HepG2 (cell line): ENCODE measurements around the gene DAB2. TPM values are rescaled to one million over a fixed set of nuclear protein-coding genes. Genes with fewer than 3 reads are reported as not detected.

Experiments
- ATAC-seq: fragments of 200-7000 bp; cut with Tn5 transposase; 3 replicates; pipeline ENCODE4 v1.9.1; 2020; ENCODE audit warnings: mild to moderate bottlenecking, moderate library complexity
- BruUV-seq: library from RNA; stranded (reverse); fragments of 400-500 nt; replicated peaks from 2 replicates; lab custom pipeline; 2021; lab: Mats Ljungman, UMichigan
- CTCF ChIA-PET: fragments of 300-600 bp; formaldehyde crosslinking; extraction: SDS; loops from one replicate; lab custom pipeline; 2021; ENCODE audit warnings: low total read pairs, inconsistent platforms, low intra/inter-chr PET ratio; lab: Yijun Ruan, JAX
- POLR2A ChIA-PET: fragments of 350-600 bp; sonication (Branson Sonifier 250); formaldehyde crosslinking; loops from one replicate; lab custom pipeline; 2020; ENCODE audit warnings: antibody characterized with exemption, inconsistent platforms; lab: Yijun Ruan, JAX
- DNase-seq: peaks from one replicate; pipeline ENCODE4 v3.0.0-alpha.2; 2015; ENCODE audit warnings: low spot score
- FAIRE-seq: peaks from 3 replicates; lab custom pipeline; 2011; peaks lifted over from hg19 to GRCh38; lab: Jason Lieb, UNC
- H2AFZ ChIP-seq: one replicate; pipeline ENCODE4 v1.6.1; 2011; ENCODE audit warnings: low read length, inconsistent platforms
- H3K27ac ChIP-seq: fragments of 300-600 bp; 3 replicates; pipeline ENCODE4 v1.8.0; 2011; ENCODE audit warnings: mixed run types, mild to moderate bottlenecking, mixed read lengths, low read length, inconsistent platforms; ENCODE audit not compliant: insufficient read depth; ENCODE audit errors: extremely low read length
- H3K27me3 ChIP-seq, 2 experiments: fragments of 200-600 bp in 1 of 2; 2 replicates in 1 of 2; 3 replicates in 1 of 2; pipeline versions ENCODE4 v1.6.0 to v1.8.0; 2011; ENCODE audit warnings: low read length in 2 of 2, mild to moderate bottlenecking in 2 of 2, moderate library complexity in 2 of 2, inconsistent platforms in 1 of 2; ENCODE audit not compliant: insufficient read depth in 2 of 2, control insufficient read depth in 1 of 2
- H3K36me3 ChIP-seq, 2 experiments: fragments of 200-600 bp in 1 of 2; replicated peaks in 1 of 2; 2 replicates in 1 of 2; 3 replicates in 1 of 2; pipeline versions ENCODE4 v1.5.1 to v1.8.0; 2011; ENCODE audit warnings: low read length in 2 of 2, inconsistent platforms in 1 of 2; ENCODE audit not compliant: insufficient read depth in 2 of 2, control insufficient read depth in 1 of 2
- H3K4me1 ChIP-seq: 2 replicates; pipeline ENCODE4 v1.5.1; 2012; ENCODE audit warnings: low read length, inconsistent platforms; ENCODE audit not compliant: insufficient read depth
- H3K4me2 ChIP-seq: 2 replicates; pipeline ENCODE4 v1.6.0; 2011; ENCODE audit warnings: low read depth, low read length, inconsistent platforms
- H3K4me3 ChIP-seq, 3 experiments: fragments of 200-600 bp in 1 of 3; sonication (generic), shearing (Covaris generic) in 1 of 3; replicated peaks in 1 of 3; 2 replicates each; pipeline ENCODE4 v1.5.1; 2011 to 2016; ENCODE audit warnings: low read length in 3 of 3, inconsistent platforms in 2 of 3, low read depth in 2 of 3, mild to moderate bottlenecking in 2 of 3, control low read depth in 1 of 3, mixed read lengths in 1 of 3; ENCODE audit not compliant: insufficient read depth in 1 of 3
- H3K79me2 ChIP-seq: one replicate; pipeline ENCODE4 v1.6.1; 2011; ENCODE audit warnings: low read length, inconsistent platforms; ENCODE audit not compliant: insufficient read depth
- H3K9ac ChIP-seq: 2 replicates; pipeline ENCODE4 v1.6.0; 2011; ENCODE audit warnings: mild to moderate bottlenecking, low read depth, low read length, inconsistent platforms; ENCODE audit not compliant: insufficient read depth
- H3K9me3 ChIP-seq: 2 replicates; pipeline ENCODE4 v1.5.1; 2012; ENCODE audit warnings: mild to moderate bottlenecking, low read length
- H4K20me1 ChIP-seq: 2 replicates; pipeline ENCODE4 v1.6.0; 2011; ENCODE audit warnings: inconsistent platforms, mild to moderate bottlenecking, low read length, moderate library complexity; ENCODE audit not compliant: insufficient read depth
- AHR ChIP-seq: IDR thresholded peaks from 2 replicates; pipeline ENCODE4 v1.6.1; 2018; ENCODE audit warnings: missing genetic modification reagents, missing compliant biosample characterization
- GTF3A ChIP-seq: sonication (generic); formaldehyde crosslinking; conservative IDR thresholded peaks from 2 replicates; pipeline ENCODE4 v1.4.0; 2020; ENCODE audit warnings: mild to moderate bottlenecking, missing genetic modification reagents
- HDAC2 ChIP-seq: sonication (generic); formaldehyde crosslinking; IDR thresholded peaks from 2 replicates; pipeline ENCODE4 v1.4.0; 2020; ENCODE audit warnings: missing genetic modification reagents
- PAXIP1 ChIP-seq: sonication (generic); formaldehyde crosslinking; conservative IDR thresholded peaks from 2 replicates; pipeline ENCODE4 v1.4.0; 2020; ENCODE audit warnings: mild to moderate bottlenecking, missing genetic modification reagents, moderate library complexity
- RFXANK ChIP-seq: IDR thresholded peaks from 2 replicates; pipeline ENCODE4 v1.6.1; 2016
- SP5 ChIP-seq: IDR thresholded peaks from 2 replicates; pipeline ENCODE4 v1.6.1; 2016; ENCODE audit warnings: low read depth, borderline replicate concordance
- TRIM22 ChIP-seq: fragments of 450-650 bp; IDR thresholded peaks from 2 replicates; pipeline ENCODE4 v1.6.1; 2017
- ZFY ChIP-seq: sonication (generic); formaldehyde crosslinking; IDR thresholded peaks from 2 replicates; pipeline ENCODE4 v1.4.0; 2020; ENCODE audit warnings: missing genetic modification reagents
- ZNF224 ChIP-seq: sonication (generic); formaldehyde crosslinking; IDR thresholded peaks from 2 replicates; pipeline ENCODE4 v1.5.0; 2020; ENCODE audit warnings: mild to moderate bottlenecking, missing genetic modification reagents
- ZNF235 ChIP-seq: sonication (generic); formaldehyde crosslinking; IDR thresholded peaks from 2 replicates; pipeline ENCODE4 v1.8.1; 2023; ENCODE audit warnings: mild to moderate bottlenecking, missing genetic modification reagents, borderline replicate concordance
- ZNF264 ChIP-seq: sonication (generic); formaldehyde crosslinking; IDR thresholded peaks from 2 replicates; pipeline ENCODE4 v1.4.0; 2020; ENCODE audit warnings: missing genetic modification reagents
- ZNF275 ChIP-seq: sonication (generic); formaldehyde crosslinking; IDR thresholded peaks from 2 replicates; pipeline ENCODE4 v1.8.0; 2022; ENCODE audit warnings: missing genetic modification reagents, mild to moderate bottlenecking, inconsistent platforms, borderline replicate concordance
- ZNF367 ChIP-seq: sonication (generic); formaldehyde crosslinking; IDR thresholded peaks from 2 replicates; pipeline ENCODE4 v1.4.0; 2020; ENCODE audit warnings: missing genetic modification reagents, borderline replicate concordance
- ZNF460 ChIP-seq: sonication (generic); formaldehyde crosslinking; IDR thresholded peaks from 2 replicates; pipeline ENCODE4 v1.5.1; 2020; ENCODE audit warnings: missing genetic modification reagents, mild to moderate bottlenecking, borderline replicate concordance
- in situ Hi-C: cut with HindIII; loops from 2 replicates; pipeline ENCODE4 v1.10.0; 2017; ENCODE audit warnings: low pct_unique_long_range_greater_than_20kb; ENCODE audit not compliant: extremely low pct_ligation_motif_present
- intact Hi-C: fragments of 100-400 bp; cut with micrococcal nuclease; formaldehyde crosslinking; loops from one replicate; pipeline ENCODE4 v1.10.0; 2022; ENCODE audit not compliant: unreplicated experiment
- polyA plus RNA-seq, 8 experiments: library from polyadenylated mRNA; depleted of rRNA in 3 of 8; stranded (reverse) in 7 of 8; unstranded in 1 of 8; fragments of >200 nt; fragmentation: Illumina TruSeq in 4 of 8; extraction: Trizol in 4 of 8; gene quantifications; 2 replicates each; pipeline versions ENCODE4 v1.2.1 to v1.2.3, GENCODE V29; 2011 to 2016; ENCODE audit warnings: low read depth in 4 of 8, missing spikeins in 1 of 8, mixed read lengths in 1 of 8; ENCODE audit not compliant: insufficient read depth in 1 of 8
- total RNA-seq, 5 experiments: library from RNA; depleted of rRNA; stranded (reverse); fragments of >200 nt; fragmentation: Illumina TruSeq; extraction: Trizol; gene quantifications; 2 replicates each; pipeline ENCODE4 v1.2.3, GENCODE V29; 2016; ENCODE audit warnings: low read depth in 1 of 5
- TF ChIP-seq, protein P1 (sequence below): sonication (generic); formaldehyde crosslinking; IDR thresholded peaks from 2 replicates; pipeline ENCODE4 v1.5.0; 2020; ENCODE audit warnings: missing genetic modification reagents
- TF ChIP-seq, protein P2 (sequence below): sonication (generic); formaldehyde crosslinking; conservative IDR thresholded peaks from 2 replicates; pipeline ENCODE4 v1.4.0; 2020; ENCODE audit warnings: missing genetic modification reagents

The DAB2 gene
- total and polyA plus RNA-seq, 2 of the 13 experiments (the other 11 are each of a cell fraction or from before 2014, with no cell fraction given): 6.4 to 6.5 TPM

GRCh38 chr5:39455645-39456044 lies 30.9 kb upstream of the DAB2 start (continued):
- TF ChIP-seq RFXANK (no peak), ZNF275 (CRISPR knock-in tag) (no peak)
- TF ChIP-seq, protein P1, sequence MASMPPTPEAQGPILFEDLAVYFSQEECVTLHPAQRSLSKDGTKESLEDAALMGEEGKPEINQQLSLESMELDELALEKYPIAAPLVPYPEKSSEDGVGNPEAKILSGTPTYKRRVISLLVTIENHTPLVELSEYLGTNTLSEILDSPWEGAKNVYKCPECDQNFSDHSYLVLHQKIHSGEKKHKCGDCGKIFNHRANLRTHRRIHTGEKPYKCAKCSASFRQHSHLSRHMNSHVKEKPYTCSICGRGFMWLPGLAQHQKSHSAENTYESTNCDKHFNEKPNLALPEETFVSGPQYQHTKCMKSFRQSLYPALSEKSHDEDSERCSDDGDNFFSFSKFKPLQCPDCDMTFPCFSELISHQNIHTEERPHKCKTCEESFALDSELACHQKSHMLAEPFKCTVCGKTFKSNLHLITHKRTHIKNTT: no peak

GRCh38 chr5:39453606-39454005 lies 28.8 kb upstream of the DAB2 start:
- H4K20me1 ChIP-seq: no peaks in the 10 kb centered on the region
- no peaks in the 10 kb centered on the region for H3K9me3 ChIP-seq
- peaks cover 11% of the 10 kb centered on the region for H3K4me1 ChIP-seq
- H3K36me3 ChIP-seq: no peaks in the 10 kb centered on the region
- CTCF ChIA-PET: no interaction called here
- POLR2A ChIA-PET: no interaction called here
- H2AFZ ChIP-seq: no peak overlapping the region
- no peak for DNase-seq
- H3K4me3 ChIP-seq: no peak overlapping the region
- no TSS peak for BruUV-seq
- no peak overlapping the region for H3K27ac ChIP-seq
- TF ChIP-seq PAXIP1 (CRISPR knock-in tag): no peak
- TF ChIP-seq TRIM22: no peak
- no peak for TF ChIP-seq ZFY (CRISPR knock-in tag)
- TF ChIP-seq ZNF460 (CRISPR knock-in tag): no peak
- no peak for TF ChIP-seq ZNF235 (CRISPR knock-in tag)
- no peak for TF ChIP-seq SP5 (CRISPR knock-in tag)
- no peak for TF ChIP-seq AHR (CRISPR knock-in tag)
- TF ChIP-seq, protein P2, sequence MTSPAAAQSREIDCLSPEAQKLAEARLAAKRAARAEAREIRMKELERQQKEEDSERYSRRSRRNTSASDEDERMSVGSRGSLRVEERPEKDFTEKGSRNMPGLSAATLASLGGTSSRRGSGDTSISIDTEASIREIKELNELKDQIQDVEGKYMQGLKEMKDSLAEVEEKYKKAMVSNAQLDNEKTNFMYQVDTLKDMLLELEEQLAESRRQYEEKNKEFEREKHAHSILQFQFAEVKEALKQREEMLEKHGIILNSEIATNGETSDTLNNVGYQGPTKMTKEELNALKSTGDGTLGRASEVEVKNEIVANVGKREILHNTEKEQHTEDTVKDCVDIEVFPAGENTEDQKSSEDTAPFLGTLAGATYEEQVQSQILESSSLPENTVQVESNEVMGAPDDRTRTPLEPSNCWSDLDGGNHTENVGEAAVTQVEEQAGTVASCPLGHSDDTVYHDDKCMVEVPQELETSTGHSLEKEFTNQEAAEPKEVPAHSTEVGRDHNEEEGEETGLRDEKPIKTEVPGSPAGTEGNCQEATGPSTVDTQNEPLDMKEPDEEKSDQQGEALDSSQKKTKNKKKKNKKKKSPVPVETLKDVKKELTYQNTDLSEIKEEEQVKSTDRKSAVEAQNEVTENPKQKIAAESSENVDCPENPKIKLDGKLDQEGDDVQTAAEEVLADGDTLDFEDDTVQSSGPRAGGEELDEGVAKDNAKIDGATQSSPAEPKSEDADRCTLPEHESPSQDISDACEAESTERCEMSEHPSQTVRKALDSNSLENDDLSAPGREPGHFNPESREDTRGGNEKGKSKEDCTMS (CRISPR knock-in tag): no peak
- TF ChIP-seq ZNF367 (CRISPR knock-in tag): no peak
- TF ChIP-seq ZNF224: no peak
- TF ChIP-seq GTF3A (CRISPR knock-in tag): no peak
- TF ChIP-seq ZNF264 (CRISPR knock-in tag): no peak
- no peak for TF ChIP-seq HDAC2
- intact Hi-C loops (no loop called here), in situ Hi-C loops (no loop called here)
- ATAC-seq: no peak
- no peaks in the 10 kb centered on the region for H3K27me3 ChIP-seq
- H3K4me2 ChIP-seq: no peak overlapping the region
- H3K9ac ChIP-seq: no peak overlapping the region
- H3K79me2 ChIP-seq: no peaks in the 10 kb centered on the region
- no peak for FAIRE-seq
